Gastrocnemius medialis (tissue), 4 donors: ENCODE results near the gene SEPTIN5. TPM values are rescaled to one million over a fixed set of nuclear protein-coding genes. Genes with fewer than 3 reads are reported as not detected.

Experiments
- ATAC-seq, 2 donors: fragments of 150-250 bp; one replicate each; pipeline ENCODE4 v1.9.1; 2016
- DNase-seq, 2 donors: peaks; one replicate each; pipeline ENCODE4 v3.0.0-alpha.2; 2019
- H3K27ac ChIP-seq, 4 donors: fragments of 200-600 bp; sonication (generic); 1 replicate in 1 of 4; 2 replicates in 3 of 4; pipeline ENCODE4 v1.5.1; 2016 to 2018; ENCODE audit warnings: mild to moderate bottlenecking in 2 of 4, moderate library complexity in 1 of 4
- H3K27me3 ChIP-seq, 3 donors: fragments of 200-600 bp; sonication (generic) in 2 of 3; 1 replicate in 1 of 3; 2 replicates in 2 of 3; pipeline versions ENCODE4 v1.5.1 to v1.6.0; 2016 to 2019; ENCODE audit warnings: mild to moderate bottlenecking in 1 of 3, moderate library complexity in 1 of 3
- H3K36me3 ChIP-seq, 2 donors: fragments of 200-600 bp; sonication (generic) in 1 of 2; one replicate each; pipeline ENCODE4 v1.5.1; 2017 to 2018
- H3K4me1 ChIP-seq, 2 donors: fragments of 200-600 bp; sonication (generic) in 1 of 2; one replicate each; pipeline ENCODE4 v1.5.1; 2016 to 2017; ENCODE audit warnings: mild to moderate bottlenecking in 2 of 2
- H3K4me3 ChIP-seq, 4 donors: fragments of 200-600 bp; sonication (generic) in 3 of 4; 1 replicate in 1 of 4; 2 replicates in 3 of 4; pipeline ENCODE4 v1.5.1; 2016 to 2019; ENCODE audit warnings: mild to moderate bottlenecking in 2 of 4
- H3K9me3 ChIP-seq, 3 donors: fragments of 200-600 bp; sonication (generic) in 2 of 3; 1 replicate in 1 of 3; 2 replicates in 2 of 3; pipeline ENCODE4 v1.5.1; 2016 to 2019
- CTCF ChIP-seq, 5 experiments: fragments of 450-650 bp in 3 of 5; fragments of 200-600 bp in 2 of 5; sonication (generic) in 2 of 5; IDR thresholded peaks in 4 of 5; conservative IDR thresholded peaks in 1 of 5; 1 replicate in 4 of 5; 2 replicates in 1 of 5; pipeline ENCODE4 v1.5.1; 2016 to 2019; ENCODE audit warnings: antibody characterized with exemption in 5 of 5, mild to moderate bottlenecking in 3 of 5, moderate library complexity in 3 of 5
- POLR2A ChIP-seq, 2 donors: fragments of 450-650 bp; IDR thresholded peaks; one replicate each; pipeline ENCODE4 v1.6.1; 2017; ENCODE audit warnings: antibody characterized with exemption in 2 of 2, mild to moderate bottlenecking in 2 of 2, moderate library complexity in 2 of 2
- in situ Hi-C, 4 donors: fragments of 200-750 bp; cut with MboI; loops; one replicate each; pipeline versions ENCODE4 v1.15.0 to v1.8.0; 2017; ENCODE audit warnings: low sequenced_read_pairs in 4 of 4
- intact Hi-C: fragments of 100-400 bp; cut with DNase I; formaldehyde crosslinking; loops from one replicate; pipeline ENCODE4 v1.15.1; 2023; ENCODE audit warnings: low total_unique reads
- total RNA-seq, 4 donors: library from RNA; depleted of rRNA; stranded (reverse); fragments of >200 nt; gene quantifications; one replicate each; pipeline versions ENCODE4 v1.1.0 to v1.2.3, GENCODE V29; 2016

The SEPTIN5 gene
- total RNA-seq, 4 donors from 2014 or later, result 5.0 to 15.9 (median 10.2) TPM

- H3K4me1 ChIP-seq, result no peaks in the 10 kb centered on the region
- H3K27me3 ChIP-seq, result no peaks in the 10 kb centered on the region
- H3K27ac ChIP-seq, result no peak overlapping the region
- DNase-seq (no peak), ATAC-seq (no peak)
- intact Hi-C loops (no loop called here), in situ Hi-C loops (no loop called here)
- no peaks in the 10 kb centered on the region for H3K9me3 ChIP-seq
- no peak overlapping the region for H3K4me3 ChIP-seq
- no peaks in the 10 kb centered on the region for H3K36me3 ChIP-seq
- TF ChIP-seq POLR2A (IDR thresholded peaks at IDR 0.05) (no peak), CTCF (IDR thresholded peaks at IDR 0.05 in 4 of 5, conservative IDR thresholded peaks at IDR 0.05 in 1 of 5) (no peak)
Observed at GRCh38 chr22:19672054-19672776, 42.1 kb upstream of the SEPTIN5 start.

GRCh38 chr22:19673660-19674059 is 40.6 kb upstream of the SEPTIN5 start:
- Histone ChIP-seq H3K4me1 (no peaks in the 10 kb centered on the region), H3K4me3 (no peak overlapping the region), H3K27ac (no peak overlapping the region), H3K36me3 (no peaks in the 10 kb centered on the region), H3K9me3 (no peaks in the 10 kb centered on the region), H3K27me3 (no peaks in the 10 kb centered on the region)
- in situ Hi-C loops (no loop called here), intact Hi-C loops (no loop called here)
- DNase-seq (no peak), ATAC-seq (no peak)
- TF ChIP-seq CTCF (IDR thresholded peaks at IDR 0.05 in 4 of 5, conservative IDR thresholded peaks at IDR 0.05 in 1 of 5) (no peak), POLR2A (IDR thresholded peaks at IDR 0.05) (no peak)

GRCh38 chr22:19674129-19674928 is 40.0 kb upstream of the SEPTIN5 start:
- DNase-seq (no peak), ATAC-seq (no peak)
- in situ Hi-C loops, result no loop called here
- TF ChIP-seq POLR2A (IDR thresholded peaks at IDR 0.05) (no peak), CTCF (IDR thresholded peaks at IDR 0.05 in 4 of 5, conservative IDR thresholded peaks at IDR 0.05 in 1 of 5) (no peak)
- intact Hi-C loops, result no loop called here
- Histone ChIP-seq H3K27me3 (no peaks in the 10 kb centered on the region), H3K4me1 (no peaks in the 10 kb centered on the region), H3K9me3 (no peaks in the 10 kb centered on the region), H3K4me3 (no peak overlapping the region), H3K36me3 (no peaks in the 10 kb centered on the region), H3K27ac (no peak overlapping the region)

GRCh38 chr22:19674929-19675253 is 39.4 kb upstream of the SEPTIN5 start:
- H3K9me3 ChIP-seq, result no peaks in the 10 kb centered on the region
- TF ChIP-seq POLR2A (IDR thresholded peaks at IDR 0.05) (no peak), CTCF (IDR thresholded peaks at IDR 0.05 in 4 of 5, conservative IDR thresholded peaks at IDR 0.05 in 1 of 5) (no peak)
- H3K4me1 ChIP-seq, result no peaks in the 10 kb centered on the region
- H3K27me3 ChIP-seq, result no peaks in the 10 kb centered on the region
- H3K36me3 ChIP-seq, result no peaks in the 10 kb centered on the region
- intact Hi-C loops, result no loop called here
- no peak for DNase-seq
- no peak for ATAC-seq
- H3K4me3 ChIP-seq, result no peak overlapping the region
- H3K27ac ChIP-seq, result no peak overlapping the region
- in situ Hi-C loops, result loop anchor here in 1 of 4 donors (5.0 kb wide), 1 partner anchor 37 kb away; the partner anchor contains the start of gene SEPTIN5
